Measurements from ENCODE around the gene CAV1.

CAV1 gene

DNA sequence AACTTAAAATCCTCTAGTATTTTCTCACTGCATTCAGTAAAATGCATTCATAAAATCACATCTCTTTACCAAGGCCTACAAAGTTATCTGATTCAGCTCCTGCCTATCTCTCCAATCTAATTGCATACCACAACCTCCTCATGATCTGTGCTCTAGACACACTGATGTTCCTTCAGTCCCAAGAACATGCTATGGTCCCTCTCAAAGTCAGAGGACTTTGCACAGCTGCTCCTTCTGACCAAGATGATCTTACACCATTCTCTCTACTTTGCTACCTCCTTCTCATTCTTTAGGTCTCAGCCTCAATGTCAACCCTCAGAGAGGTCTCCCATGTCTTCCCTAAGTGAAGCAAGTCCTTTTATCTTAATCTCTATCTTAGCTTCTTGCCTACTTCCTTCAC lies 45.5 kb downstream of the CAV1 start:
- Histone ChIP-seq H2AFZ (ENCODE audit: low read length) (no peak overlapping the region), H3K79me2 (ENCODE audit: insufficient read depth, low read length) (no peaks in the 10 kb centered on the region), H3K4me2 (ENCODE audit: low read depth, low read length, poor library complexity, severe bottlenecking) (peak overlapping the region; percentile 5), H3K9ac (ENCODE audit: low read depth, low read length, poor library complexity, severe bottlenecking) (no peak overlapping the region), H3K4me3 (ENCODE audit: low read length, poor library complexity, severe bottlenecking) (no peak overlapping the region), H3F3A (ENCODE audit: low read depth) (no peaks in the 10 kb centered on the region), H4K20me1 (ENCODE audit: insufficient read depth, low read length, poor library complexity, severe bottlenecking) (no peaks in the 10 kb centered on the region), H3K27me3 (ENCODE audit: insufficient read depth, low read length, poor library complexity, severe bottlenecking) (no peaks in the 10 kb centered on the region), H3K36me3 (ENCODE audit: insufficient read depth, low read length) (no peaks in the 10 kb centered on the region), H3K4me1 (ENCODE audit: insufficient read depth, low read length, poor library complexity, severe bottlenecking) (peaks cover 36% of the 10 kb centered on the region), H3K9me2 (replicated peaks; ENCODE audit: low read depth, low read length) (no peaks in the 10 kb centered on the region), H3K9me3 (ENCODE audit: insufficient read depth, low read depth, low read length) (no peaks in the 10 kb centered on the region)
- TF ChIP-seq EZH2phosphoT487 (IDR thresholded peaks at IDR 0.05; ENCODE audit: borderline replicate concordance) = no peak
- TF ChIP-seq, protein P1, sequence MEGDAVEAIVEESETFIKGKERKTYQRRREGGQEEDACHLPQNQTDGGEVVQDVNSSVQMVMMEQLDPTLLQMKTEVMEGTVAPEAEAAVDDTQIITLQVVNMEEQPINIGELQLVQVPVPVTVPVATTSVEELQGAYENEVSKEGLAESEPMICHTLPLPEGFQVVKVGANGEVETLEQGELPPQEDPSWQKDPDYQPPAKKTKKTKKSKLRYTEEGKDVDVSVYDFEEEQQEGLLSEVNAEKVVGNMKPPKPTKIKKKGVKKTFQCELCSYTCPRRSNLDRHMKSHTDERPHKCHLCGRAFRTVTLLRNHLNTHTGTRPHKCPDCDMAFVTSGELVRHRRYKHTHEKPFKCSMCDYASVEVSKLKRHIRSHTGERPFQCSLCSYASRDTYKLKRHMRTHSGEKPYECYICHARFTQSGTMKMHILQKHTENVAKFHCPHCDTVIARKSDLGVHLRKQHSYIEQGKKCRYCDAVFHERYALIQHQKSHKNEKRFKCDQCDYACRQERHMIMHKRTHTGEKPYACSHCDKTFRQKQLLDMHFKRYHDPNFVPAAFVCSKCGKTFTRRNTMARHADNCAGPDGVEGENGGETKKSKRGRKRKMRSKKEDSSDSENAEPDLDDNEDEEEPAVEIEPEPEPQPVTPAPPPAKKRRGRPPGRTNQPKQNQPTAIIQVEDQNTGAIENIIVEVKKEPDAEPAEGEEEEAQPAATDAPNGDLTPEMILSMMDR (conservative IDR thresholded peaks at IDR 0.05; ENCODE audit: low read length) = no peak

DNA sequence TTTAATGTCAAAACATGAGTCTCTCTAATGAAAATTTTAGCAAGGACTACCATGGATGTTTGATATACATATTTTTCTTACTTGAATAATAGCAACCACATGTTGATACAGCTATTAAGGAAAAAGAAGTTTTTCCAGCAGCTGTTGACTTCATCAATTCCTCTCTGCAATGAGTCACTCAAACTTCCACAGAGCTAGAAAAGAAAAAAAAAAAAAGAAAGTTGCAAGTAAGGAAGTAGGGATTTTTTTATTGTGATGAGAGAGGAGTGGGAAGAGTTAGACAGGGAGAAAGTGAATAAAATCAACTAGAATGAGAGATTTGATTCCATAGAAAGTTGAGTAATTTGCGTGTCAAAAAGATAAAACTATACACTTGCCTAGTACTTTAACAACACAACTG lies 46.2 kb downstream of the CAV1 start:
- Histone ChIP-seq H3K4me1 (ENCODE audit: insufficient read depth, low read length, poor library complexity, severe bottlenecking) (peaks cover 39% of the 10 kb centered on the region), H3K9me2 (replicated peaks; ENCODE audit: low read depth, low read length) (no peaks in the 10 kb centered on the region), H3K27me3 (ENCODE audit: insufficient read depth, low read length, poor library complexity, severe bottlenecking) (no peaks in the 10 kb centered on the region), H3K9me3 (ENCODE audit: insufficient read depth, low read depth, low read length) (no peaks in the 10 kb centered on the region), H3F3A (ENCODE audit: low read depth) (no peaks in the 10 kb centered on the region), H3K4me2 (ENCODE audit: low read depth, low read length, poor library complexity, severe bottlenecking) (no peak overlapping the region), H2AFZ (ENCODE audit: low read length) (no peak overlapping the region), H3K79me2 (ENCODE audit: insufficient read depth, low read length) (no peaks in the 10 kb centered on the region), H3K4me3 (ENCODE audit: low read length, poor library complexity, severe bottlenecking) (no peak overlapping the region), H3K36me3 (ENCODE audit: insufficient read depth, low read length) (no peaks in the 10 kb centered on the region), H4K20me1 (ENCODE audit: insufficient read depth, low read length, poor library complexity, severe bottlenecking) (no peaks in the 10 kb centered on the region), H3K9ac (ENCODE audit: low read depth, low read length, poor library complexity, severe bottlenecking) (no peak overlapping the region)
- TF ChIP-seq, protein P1 (conservative IDR thresholded peaks at IDR 0.05; ENCODE audit: low read length) = no peak
- TF ChIP-seq EZH2phosphoT487 (IDR thresholded peaks at IDR 0.05; ENCODE audit: borderline replicate concordance) = no peak

DNA sequence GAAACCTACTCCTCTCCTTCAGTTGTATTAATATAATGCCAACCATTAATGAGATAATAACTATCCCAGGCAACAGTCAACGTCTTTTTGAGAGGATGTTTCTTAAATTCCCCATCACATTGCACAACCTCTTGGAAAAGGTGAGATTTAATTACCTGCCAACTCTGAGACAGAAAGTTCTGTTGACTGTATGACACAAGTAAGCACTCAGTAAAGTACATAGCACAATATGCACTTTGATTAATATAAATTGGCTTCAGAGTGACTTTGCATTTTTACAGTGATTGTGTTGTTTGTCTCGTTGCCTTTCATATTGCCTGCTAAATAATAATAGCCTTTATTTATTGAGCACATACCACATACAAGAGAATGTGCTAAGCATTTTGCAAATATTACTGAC lies 46.7 kb downstream of the CAV1 start:
- peaks cover 44% of the 10 kb centered on the region for H3K4me1 ChIP-seq (ENCODE audit: insufficient read depth, low read length, poor library complexity, severe bottlenecking)

More for the DNA sequence above, 46.7 kb downstream of the CAV1 start:
- Histone ChIP-seq H4K20me1 (ENCODE audit: insufficient read depth, low read length, poor library complexity, severe bottlenecking) (no peaks in the 10 kb centered on the region), H3K36me3 (ENCODE audit: insufficient read depth, low read length) (no peaks in the 10 kb centered on the region), H3K79me2 (ENCODE audit: insufficient read depth, low read length) (no peaks in the 10 kb centered on the region), H3K9ac (ENCODE audit: low read depth, low read length, poor library complexity, severe bottlenecking) (no peak overlapping the region), H3K4me3 (ENCODE audit: low read length, poor library complexity, severe bottlenecking) (no peak overlapping the region), H3F3A (ENCODE audit: low read depth) (no peaks in the 10 kb centered on the region), H3K27me3 (ENCODE audit: insufficient read depth, low read length, poor library complexity, severe bottlenecking) (no peaks in the 10 kb centered on the region), H3K4me2 (ENCODE audit: low read depth, low read length, poor library complexity, severe bottlenecking) (no peak overlapping the region), H3K9me2 (replicated peaks; ENCODE audit: low read depth, low read length) (no peaks in the 10 kb centered on the region), H2AFZ (ENCODE audit: low read length) (no peak overlapping the region), H3K9me3 (ENCODE audit: insufficient read depth, low read depth, low read length) (no peaks in the 10 kb centered on the region)
- no peak for TF ChIP-seq EZH2phosphoT487 (IDR thresholded peaks at IDR 0.05; ENCODE audit: borderline replicate concordance)
- TF ChIP-seq, protein P1 (conservative IDR thresholded peaks at IDR 0.05; ENCODE audit: low read length) = no peak
